CD4-positive, alpha-beta T cell (primary cell): ENCODE data around the gene COMMD7. TPM values are rescaled to one million over a fixed set of nuclear protein-coding genes. Genes with fewer than 3 reads are reported as not detected.
A peak's percentile ranks its signal among the peaks of the same experiment; 100 is the strongest.

ENCODE experiments used
- ATAC-seq: fragments of 200-7000 bp; cut with Tn5 transposase; one replicate; pipeline ENCODE4 v1.10.0; 2022; ENCODE audit warnings: mild to moderate bottlenecking; ENCODE audit not compliant: poor library complexity
- CTCF ChIA-PET: fragments of 350-600 bp; sonication (Branson Sonifier 250); formaldehyde crosslinking; loops from one replicate; lab custom pipeline; 2021; ENCODE audit warnings: antibody characterized with exemption, inconsistent platforms; lab: Charles Lee
- POLR2A ChIA-PET: fragments of 350-600 bp; sonication (Branson Sonifier 250); formaldehyde crosslinking; loops from one replicate; lab custom pipeline; 2021; ENCODE audit warnings: antibody characterized with exemption, inconsistent platforms; lab: Charles Lee
- DNase-seq, 14 experiments: peaks; one replicate each; pipeline ENCODE4 v3.0.0-alpha.2; 2013 to 2020; ENCODE audit warnings: mixed read lengths in 2 of 14
- H3K27ac ChIP-seq, 2 donors: one replicate each; pipeline versions ENCODE4 v1.5.1 to v1.7.0; 2013; ENCODE audit warnings: low read length in 2 of 2, low read depth in 1 of 2, mild to moderate bottlenecking in 1 of 2
- H3K27me3 ChIP-seq, 2 experiments: 1 replicate in 1 of 2; 2 replicates in 1 of 2; pipeline versions ENCODE4 v1.6.1 to v1.7.0; 2013; ENCODE audit warnings: low read length in 2 of 2, control low read depth in 1 of 2, mild to moderate bottlenecking in 1 of 2, moderate library complexity in 1 of 2; ENCODE audit not compliant: insufficient read depth in 2 of 2, control insufficient read depth in 1 of 2
- H3K36me3 ChIP-seq: one replicate; pipeline ENCODE4 v1.6.1; 2013; ENCODE audit warnings: low read length, control low read depth; ENCODE audit not compliant: insufficient read depth
- H3K4me1 ChIP-seq: one replicate; pipeline ENCODE4 v1.6.1; 2013; ENCODE audit warnings: low read length, control low read depth; ENCODE audit not compliant: insufficient read depth
- H3K4me3 ChIP-seq: one replicate; pipeline ENCODE4 v1.5.1; 2013; ENCODE audit warnings: mild to moderate bottlenecking, low read length, moderate library complexity
- H3K9me3 ChIP-seq, 2 experiments: 1 replicate in 1 of 2; 2 replicates in 1 of 2; pipeline versions ENCODE4 v1.6.1 to v1.7.0; 2013; ENCODE audit warnings: low read length in 2 of 2, mild to moderate bottlenecking in 2 of 2, control low read depth in 1 of 2, moderate library complexity in 1 of 2; ENCODE audit not compliant: control insufficient read depth in 1 of 2, insufficient read depth in 1 of 2
- H3K27ac Mint-ChIP-seq: one replicate; pipeline ENCODE4 v1.8.0; 2020; ENCODE audit warnings: mixed read lengths
- H3K27me3 Mint-ChIP-seq: one replicate; pipeline ENCODE4 v1.8.0; 2021; ENCODE audit warnings: mixed read lengths
- H3K36me3 Mint-ChIP-seq: one replicate; pipeline ENCODE4 v1.8.0; 2021; ENCODE audit warnings: low read depth, mixed read lengths
- H3K4me1 Mint-ChIP-seq: one replicate; pipeline ENCODE4 v1.8.0; 2021; ENCODE audit warnings: low read depth, mixed read lengths
- H3K4me3 Mint-ChIP-seq: one replicate; pipeline ENCODE4 v1.8.0; 2020; ENCODE audit warnings: mild to moderate bottlenecking, mixed read lengths
- H3K9me3 Mint-ChIP-seq: one replicate; pipeline ENCODE4 v1.8.0; 2020; ENCODE audit warnings: mixed read lengths
- CTCF ChIP-seq: fragments of 200-600 bp; IDR thresholded peaks from one replicate; pipeline ENCODE4 v1.8.0; 2022; ENCODE audit warnings: antibody characterized with exemption, mild to moderate bottlenecking
- intact Hi-C, 2 experiments: fragments of 100-400 bp; cut with DNase I in 1 of 2; cut with micrococcal nuclease in 1 of 2; formaldehyde crosslinking; loops; one replicate each; pipeline versions ENCODE4 v1.15.1 to v1.9.0; 2023 to 2025; cut with DNase I, micrococcal nuclease
- total RNA-seq, 174 experiments: library from RNA in 2 of 174; stranded (reverse) in 2 of 174; gene quantifications; one replicate each; pipeline ENCODE4 v1.2.3 and lab custom pipeline; 2021 to 2026

Gene COMMD7
- total RNA-seq, 2 experiments from 2014 or later = 30.3 to 30.4 TPM

GRCh38 chr20:32674362-32674789 is 68.9 kb downstream of the COMMD7 start:
- no peaks in the 10 kb centered on the region for H3K27me3 Mint-ChIP-seq
- H3K4me1 ChIP-seq = peaks cover 24% of the 10 kb centered on the region
- H3K36me3 ChIP-seq = no peaks in the 10 kb centered on the region
- peaks cover 21% of the 10 kb centered on the region for H3K4me1 Mint-ChIP-seq
- no peaks in the 10 kb centered on the region for H3K9me3 Mint-ChIP-seq
- no peaks in the 10 kb centered on the region for H3K36me3 Mint-ChIP-seq
- H3K9me3 ChIP-seq = no peaks in the 10 kb centered on the region
- H3K4me3 ChIP-seq = no peak overlapping the region
- no peak overlapping the region for H3K27ac Mint-ChIP-seq
- ATAC-seq = peak; percentile 78
- H3K27me3 ChIP-seq = no peaks in the 10 kb centered on the region
- H3K27ac ChIP-seq = no peak overlapping the region
- POLR2A ChIA-PET = interaction anchor here (0.6 to 2.0 kb wide), 2 partner anchors 69 to 104 kb away, joined by 3 to 12 read pairs; no protein-coding TSS in a partner anchor
- CTCF ChIA-PET = interaction anchor here (0.7 to 3.5 kb wide), 4 partner anchors 51 to 116 kb away, joined by 3 to 75 read pairs (median 4); no protein-coding TSS in a partner anchor
- peak; percentile 53 to 84 (median 71) for DNase-seq
- TF ChIP-seq CTCF = peak; percentile 78
- intact Hi-C loops = loop anchor here (1.0 to 10.0 kb wide), 6 partner anchors 68 to 623 kb away; partner anchors contain the start of gene COMMD7 (in 1 of the 2)
- H3K4me3 Mint-ChIP-seq = no peak overlapping the region

GRCh38 chr20:32672982-32673851 is 70.0 kb downstream of the COMMD7 start:
- H3K27me3 ChIP-seq = no peaks in the 10 kb centered on the region
- POLR2A ChIA-PET = interaction anchor here (0.5 to 2.0 kb wide), 3 partner anchors 27 to 105 kb away, joined by 3 to 12 read pairs (median 4); no protein-coding TSS in a partner anchor
- ATAC-seq = peak; percentile 57
- no peaks in the 10 kb centered on the region for H3K9me3 Mint-ChIP-seq
- H3K9me3 ChIP-seq = no peaks in the 10 kb centered on the region
- no peaks in the 10 kb centered on the region for H3K27me3 Mint-ChIP-seq
- no peaks in the 10 kb centered on the region for H3K36me3 ChIP-seq
- no peak overlapping the region for H3K27ac ChIP-seq
- H3K4me1 Mint-ChIP-seq = peaks cover 21% of the 10 kb centered on the region
- no peak overlapping the region for H3K4me3 Mint-ChIP-seq
- intact Hi-C loops = loop anchor here (5.0 to 10.0 kb wide), 4 partner anchors 422 to 624 kb away; no protein-coding TSS in a partner anchor
- CTCF ChIA-PET = interaction anchor here (0.6 to 3.5 kb wide), 6 partner anchors 22 to 410 kb away, joined by 3 to 75 read pairs (median 4); no protein-coding TSS in a partner anchor
- H3K4me1 ChIP-seq = peaks cover 24% of the 10 kb centered on the region
- H3K27ac Mint-ChIP-seq = peak overlapping the region; percentile 42
- H3K36me3 Mint-ChIP-seq = no peaks in the 10 kb centered on the region
- no peak for TF ChIP-seq CTCF
- DNase-seq = peak in 5 of 14 experiments; percentile 4 to 35 (median 29)
- no peak overlapping the region for H3K4me3 ChIP-seq

GRCh38 chr20:32672394-32672981 is 70.8 kb downstream of the COMMD7 start:
- no peak overlapping the region for H3K4me3 Mint-ChIP-seq
- TF ChIP-seq CTCF = no peak
- H3K9me3 ChIP-seq = no peaks in the 10 kb centered on the region
- ChIA-PET CTCF (interaction anchor here (0.6 to 3.5 kb wide), 3 partner anchors 23 to 409 kb away, joined by 3 to 75 read pairs (median 3); no protein-coding TSS in a partner anchor), POLR2A (interaction anchor here (0.9 to 2.0 kb wide), 2 partner anchors 70 to 106 kb away, joined by 3 to 12 read pairs; no protein-coding TSS in a partner anchor)
- H3K27me3 ChIP-seq = no peaks in the 10 kb centered on the region
- intact Hi-C loops = loop anchor here (5.0 to 10.0 kb wide), 4 partner anchors 422 to 625 kb away; no protein-coding TSS in a partner anchor
- H3K36me3 ChIP-seq = no peaks in the 10 kb centered on the region
- no peak overlapping the region for H3K27ac ChIP-seq
- ATAC-seq = no peak
- peaks cover 20% of the 10 kb centered on the region for H3K4me1 ChIP-seq
- peaks cover 21% of the 10 kb centered on the region for H3K4me1 Mint-ChIP-seq
- H3K9me3 Mint-ChIP-seq = no peaks in the 10 kb centered on the region
- no peaks in the 10 kb centered on the region for H3K36me3 Mint-ChIP-seq
- DNase-seq = peak in 1 of 14 experiments; percentile 17
- no peak overlapping the region for H3K4me3 ChIP-seq
- no peaks in the 10 kb centered on the region for H3K27me3 Mint-ChIP-seq
- peak overlapping the region; percentile 42 for H3K27ac Mint-ChIP-seq
